Measurements from ENCODE around the gene MRPL10. TPM values are rescaled to one million over a fixed set of nuclear protein-coding genes. Genes with fewer than 3 reads are reported as not detected.

Gene MRPL10
- total RNA-seq, 1 experiment from 2014 or later = 67.2 TPM

- Histone ChIP-seq H2BK5ac (ENCODE audit: insufficient read length, low read length) (no peak overlapping the region), H4K91ac (ENCODE audit: insufficient read length, low read depth, low read length) (no peak overlapping the region), H3K4me1 (ENCODE audit: insufficient read depth, low read length) (no peaks in the 10 kb centered on the region), H3K18ac (ENCODE audit: insufficient read length, low read depth, low read length) (no peak overlapping the region), H2AFZ (ENCODE audit: low read length) (no peak overlapping the region), H3K23ac (ENCODE audit: insufficient read length, low read depth, low read length) (no peak overlapping the region), H3K9ac (ENCODE audit: extremely low read depth, insufficient read length, low read length) (no peak overlapping the region), H3K79me1 (ENCODE audit: insufficient read depth, low read depth, low read length, poor library complexity, severe bottlenecking) (no peaks in the 10 kb centered on the region), H3K14ac (ENCODE audit: insufficient read depth, low read length) (no peak overlapping the region), H2BK12ac (ENCODE audit: insufficient read length, low read depth, low read length) (no peak overlapping the region), H3K23me2 (ENCODE audit: insufficient read length, low read depth, low read length, poor library complexity, severe bottlenecking) (peaks cover 7% of the 10 kb centered on the region), H2AK5ac (ENCODE audit: insufficient read length, low read length) (no peak overlapping the region), H3K79me2 (ENCODE audit: insufficient read depth, low read length) (no peaks in the 10 kb centered on the region; the same call in 1 of the 2 replicates), H3K56ac (ENCODE audit: insufficient read length, low read depth, low read length) (no peak overlapping the region), H4K5ac (ENCODE audit: insufficient read length, low read depth, low read length) (no peak overlapping the region), H3K4ac (ENCODE audit: low read depth, low read length) (no peak overlapping the region), H2BK15ac (ENCODE audit: low read depth, low read length) (no peak overlapping the region), H3K27me3 (ENCODE audit: insufficient read depth, low read length) (no peaks in the 10 kb centered on the region), H3K9me3 (ENCODE audit: control insufficient read depth, low read depth, low read length) (no peaks in the 10 kb centered on the region), H3K27ac (ENCODE audit: insufficient read length, low read depth, low read length) (no peak overlapping the region), H3T11ph (ENCODE audit: low read length) (no peak overlapping the region), H3K4me2 (ENCODE audit: insufficient read depth, insufficient read length, low read length) (no peak overlapping the region), H2BK20ac (ENCODE audit: low read depth, low read length, poor library complexity, severe bottlenecking) (no peak overlapping the region), H4K20me1 (ENCODE audit: control insufficient read depth, insufficient read depth, insufficient read length) (no peaks in the 10 kb centered on the region), H2BK120ac (ENCODE audit: low read depth, low read length, poor library complexity, severe bottlenecking) (no peak overlapping the region), H4K8ac (replicated peaks; ENCODE audit: insufficient read length, low read depth, low read length) (no peak overlapping the region)
- Mint-ChIP-seq H3K36me3 (ENCODE audit: insufficient read depth in 1 of 3, low read depth in 3 of 3) (peaks cover 26 to 42% (median 41%) of the 10 kb centered on the region in 3 experiments), H3K4me3 (no peak overlapping the region), H3K27me3 (ENCODE audit: low read depth) (no peaks in the 10 kb centered on the region), H3K4me1 (peaks cover 12 to 19% of the 10 kb centered on the region in 2 experiments), H3K9me3 (no peaks in the 10 kb centered on the region), H3K27ac (no peak overlapping the region)
- DNase-seq = no peak
- no peak for TF ChIP-seq CTCF (conservative IDR thresholded peaks at IDR 0.05)
- WGBS (ENCODE audit: extremely low coverage, insufficient read length, low lambda C conversion rate) = no CpG with 5 or more reads among the region's 4 CpGs
Observed at GRCh38 chr17:47823519-47823918, 7.8 kb downstream of the MRPL10 start.

Measured in H9 (cell line).